Calu3 (cell line): Measurements from ENCODE around the gene ZSCAN21. TPM values are rescaled to one million over a fixed set of nuclear protein-coding genes. Genes with fewer than 3 reads are reported as not detected.

ENCODE experiments used
- BruUV-seq: library from RNA; stranded (reverse); fragments of 400-500 nt; replicated peaks from 2 replicates; lab custom pipeline; 2021; lab: Mats Ljungman, UMichigan
- CTCF ChIA-PET: fragments of 300-600 bp; sonication (Branson Sonifier 250); formaldehyde crosslinking; loops from one replicate; lab custom pipeline; 2022; ENCODE audit warnings: antibody characterized with exemption; lab: Charles Lee
- DNase-seq: peaks from one replicate; pipeline ENCODE4 v3.0.0; 2022
- H3K27ac Mint-ChIP-seq: one replicate; pipeline ENCODE4 v1.8.0; 2022; ENCODE audit warnings: mixed read lengths; ENCODE audit not compliant: unreplicated experiment
- H3K27me3 Mint-ChIP-seq: one replicate; pipeline ENCODE4 v1.8.0; 2022; ENCODE audit warnings: mixed read lengths; ENCODE audit not compliant: unreplicated experiment
- H3K36me3 Mint-ChIP-seq: one replicate; pipeline ENCODE4 v1.8.0; 2022; ENCODE audit warnings: mild to moderate bottlenecking, moderate library complexity, mixed read lengths; ENCODE audit not compliant: insufficient read depth, unreplicated experiment
- H3K4me1 Mint-ChIP-seq: one replicate; pipeline ENCODE4 v1.8.0; 2022; ENCODE audit warnings: mild to moderate bottlenecking, low read depth, mixed read lengths; ENCODE audit not compliant: unreplicated experiment
- H3K4me3 Mint-ChIP-seq: one replicate; pipeline ENCODE4 v1.8.0; 2022; ENCODE audit warnings: mild to moderate bottlenecking, low read depth, moderate library complexity, mixed read lengths; ENCODE audit not compliant: unreplicated experiment
- H3K9me3 Mint-ChIP-seq: one replicate; pipeline ENCODE4 v1.8.0; 2022; ENCODE audit warnings: low read depth, mixed read lengths; ENCODE audit not compliant: unreplicated experiment
- CTCF ChIP-seq: fragments of 200-600 bp; IDR thresholded peaks from one replicate; pipeline ENCODE4 v1.8.0; 2022; ENCODE audit warnings: antibody characterized with exemption; ENCODE audit not compliant: unreplicated experiment
- intact Hi-C: fragments of 100-400 bp; cut with micrococcal nuclease; formaldehyde crosslinking; loops from one replicate; pipeline ENCODE4 v1.10.0; 2022; ENCODE audit not compliant: unreplicated experiment
- total RNA-seq: library from RNA; stranded (reverse); gene quantifications from 2 replicates; pipeline ENCODE4 v1.2.3, GENCODE V29; 2022

ZSCAN21 gene
- total RNA-seq, 1 experiment from 2014 or later, result 5.5 TPM

- Mint-ChIP-seq H3K4me1 (peaks cover 13% of the 10 kb centered on the region), H3K27ac (no peak overlapping the region), H3K4me3 (peak overlapping the region; percentile 79), H3K9me3 (no peaks in the 10 kb centered on the region), H3K27me3 (no peaks in the 10 kb centered on the region), H3K36me3 (peaks cover 47% of the 10 kb centered on the region)
- intact Hi-C loops, result no loop called here
- BruUV-seq, result no TSS peak
- CTCF ChIA-PET, result interaction anchor here (0.7 kb wide), 1 partner anchor 8 kb away, joined by 3 read pairs; no protein-coding TSS in a partner anchor
- no peak for TF ChIP-seq CTCF
- no peak for DNase-seq
Observed at GRCh38 chr7:100088095-100088620, 38.6 kb downstream of the ZSCAN21 start.

- TSS peak; percentile 12 for BruUV-seq
- no peak for TF ChIP-seq CTCF
- Mint-ChIP-seq H3K36me3 (peaks cover 52% of the 10 kb centered on the region), H3K4me3 (peak within 1 kb of the TSS; percentile 79), H3K4me1 (peaks cover 11% of the 10 kb centered on the region), H3K27me3 (no peaks in the 10 kb centered on the region), H3K27ac (peak within 1 kb of the TSS; percentile 9), H3K9me3 (no peaks in the 10 kb centered on the region)
- CTCF ChIA-PET, result interaction anchor here (0.7 kb wide), 1 partner anchor 9 kb away, joined by 3 read pairs; no protein-coding TSS in a partner anchor
- peak; percentile 88 for DNase-seq
- intact Hi-C loops, result no loop called here
Observed at GRCh38 chr7:100088621-100089457, 39.3 kb downstream of the ZSCAN21 start, which contains the start of gene COPS6. TSS of gene COPS6 (plus strand) at chr7:100088969. CDS start at chr7:100088991, 22 bp downstream.

GRCh38 chr7:100089458-100090196 lies 40.1 kb downstream of the ZSCAN21 start:
- peaks cover 56% of the 10 kb centered on the region for H3K36me3 Mint-ChIP-seq
- BruUV-seq, result no TSS peak
- CTCF ChIA-PET, result no interaction called here
- TF ChIP-seq CTCF, result no peak
- intact Hi-C loops, result no loop called here
- H3K27me3 Mint-ChIP-seq, result no peaks in the 10 kb centered on the region
- peak overlapping the region; percentile 9 for H3K27ac Mint-ChIP-seq
- H3K4me3 Mint-ChIP-seq, result peak overlapping the region; percentile 79
- H3K9me3 Mint-ChIP-seq, result no peaks in the 10 kb centered on the region
- no peak for DNase-seq
- H3K4me1 Mint-ChIP-seq, result peaks cover 11% of the 10 kb centered on the region
